ENCODE data around the gene SLC66A1.
"Not testable (repeated sequence)": the region's sequence is repeated elsewhere in the genome, so short reads cannot be mapped to it uniquely, and the experiment has no call there.

The SLC66A1 gene

DNA sequence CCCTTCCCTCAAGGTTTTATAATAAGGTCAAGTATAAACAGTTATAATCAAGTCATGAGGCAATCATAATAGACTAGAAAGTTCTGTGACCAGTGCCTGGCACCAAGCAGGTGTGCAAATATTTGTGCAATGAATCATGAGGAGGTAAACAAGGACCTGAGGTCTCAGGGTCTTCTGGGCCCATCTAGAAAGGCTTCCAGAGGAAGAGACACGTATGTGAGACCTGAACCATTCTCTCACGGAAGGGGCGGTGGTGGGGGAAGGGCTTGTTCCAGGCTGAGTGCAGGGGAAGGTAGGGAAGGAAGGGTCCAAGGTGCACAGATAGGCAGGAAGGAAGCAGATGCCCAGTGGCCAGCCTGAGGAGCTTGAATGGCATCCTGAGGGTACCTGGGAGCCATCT, 26.8 kb upstream of the SLC66A1 start:
- H3K4me2 ChIP-seq (ENCODE audit: insufficient read depth, low read length, poor library complexity, severe bottlenecking); H3K79me1 ChIP-seq (ENCODE audit: low read depth, low read length); H2BK15ac ChIP-seq (ENCODE audit: low read length); H3K18ac ChIP-seq (ENCODE audit: low read length); H2AFZ ChIP-seq (ENCODE audit: low read length); H3K27ac ChIP-seq (replicated peaks; ENCODE audit: low read length); H3K27me3 ChIP-seq (ENCODE audit: control insufficient read depth in 3 of 3, insufficient read depth in 3 of 3, low read depth in 1 of 3, low read length in 3 of 3); H2BK12ac ChIP-seq (ENCODE audit: low read length); H3K23ac ChIP-seq (ENCODE audit: low read depth, low read length, poor library complexity); H4K91ac ChIP-seq (ENCODE audit: low read depth, low read length, poor library complexity); H3K14ac ChIP-seq (ENCODE audit: low read length); H3K4me3 ChIP-seq (ENCODE audit: low read length in 2 of 2); H2BK5ac ChIP-seq (ENCODE audit: low read length); H3K9ac ChIP-seq (ENCODE audit: low read depth, low read length, poor library complexity); H4K8ac ChIP-seq (ENCODE audit: low read depth, low read length); H3K4ac ChIP-seq (ENCODE audit: low read length); H2BK120ac ChIP-seq (ENCODE audit: low read depth, low read length); DNase-seq (ENCODE audit: low spot score); H3K9me3 ChIP-seq (replicated peaks in 1 of 2; ENCODE audit: control insufficient read depth in 2 of 2, insufficient read depth in 1 of 2, low read depth in 1 of 2, low read length in 2 of 2); H3K4me1 ChIP-seq (ENCODE audit: control insufficient read depth in 2 of 2, insufficient read depth in 1 of 2, low read depth in 1 of 2, low read length in 2 of 2); H2AK5ac ChIP-seq (ENCODE audit: low read depth, low read length): not testable (repeated sequence)
- no CpG with 5 or more reads among the region's 3 CpGs for WGBS, 2 donors (ENCODE audit: extremely low coverage in 2 of 2, insufficient read length in 2 of 2, insufficient replicate concordance in 1 of 2)
- peaks cover 2 to 12% of the 10 kb centered on the region in 2 donors for H3K36me3 ChIP-seq (replicated peaks in 1 of 2; ENCODE audit: control insufficient read depth in 2 of 2, insufficient read depth in 2 of 2, low read length in 2 of 2)

DNA sequence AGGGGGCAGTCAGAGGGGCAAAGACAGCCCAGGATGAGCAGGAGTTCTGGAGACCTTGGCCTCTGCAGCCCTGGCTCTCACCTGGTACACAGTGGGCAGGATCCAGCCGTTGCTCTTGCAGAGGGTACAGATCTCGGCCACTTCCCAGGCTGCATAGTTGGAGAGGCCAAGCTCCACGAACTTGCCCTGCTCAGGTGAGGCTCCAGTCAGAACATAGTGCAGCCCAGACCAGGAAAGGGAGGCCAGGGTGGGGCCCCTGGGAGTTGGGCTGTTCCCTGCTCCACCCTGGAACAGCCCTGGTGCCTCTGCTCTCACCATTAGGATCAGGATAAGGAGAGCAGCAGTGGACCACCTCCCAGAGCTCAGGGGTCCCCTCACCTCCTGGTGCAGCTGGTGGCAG, 26.3 kb upstream of the SLC66A1 start:
- DNase-seq (ENCODE audit: low spot score); H3K4me1 ChIP-seq (ENCODE audit: control insufficient read depth in 2 of 2, insufficient read depth in 1 of 2, low read depth in 1 of 2, low read length in 2 of 2); H4K91ac ChIP-seq (ENCODE audit: low read depth, low read length, poor library complexity); H3K18ac ChIP-seq (ENCODE audit: low read length); H3K27ac ChIP-seq (replicated peaks; ENCODE audit: low read length); H3K23ac ChIP-seq (ENCODE audit: low read depth, low read length, poor library complexity); H3K9ac ChIP-seq (ENCODE audit: low read depth, low read length, poor library complexity); H2BK120ac ChIP-seq (ENCODE audit: low read depth, low read length); H3K4me2 ChIP-seq (ENCODE audit: insufficient read depth, low read length, poor library complexity, severe bottlenecking); H2BK5ac ChIP-seq (ENCODE audit: low read length); H3K79me1 ChIP-seq (ENCODE audit: low read depth, low read length); H2BK15ac ChIP-seq (ENCODE audit: low read length); H2AK5ac ChIP-seq (ENCODE audit: low read depth, low read length); H2AFZ ChIP-seq (ENCODE audit: low read length); H4K8ac ChIP-seq (ENCODE audit: low read depth, low read length); H3K27me3 ChIP-seq (ENCODE audit: control insufficient read depth in 3 of 3, insufficient read depth in 3 of 3, low read depth in 1 of 3, low read length in 3 of 3); H3K4ac ChIP-seq (ENCODE audit: low read length); H2BK12ac ChIP-seq (ENCODE audit: low read length); H3K14ac ChIP-seq (ENCODE audit: low read length); H3K9me3 ChIP-seq (replicated peaks in 1 of 2; ENCODE audit: control insufficient read depth in 2 of 2, insufficient read depth in 1 of 2, low read depth in 1 of 2, low read length in 2 of 2); H3K4me3 ChIP-seq (ENCODE audit: low read length in 2 of 2): not testable (repeated sequence)
- WGBS, 2 donors (ENCODE audit: extremely low coverage in 2 of 2, insufficient read length in 2 of 2, insufficient replicate concordance in 1 of 2): no CpG with 5 or more reads among the region's 3 CpGs
- H3K36me3 ChIP-seq (replicated peaks in 1 of 2; ENCODE audit: control insufficient read depth in 2 of 2, insufficient read depth in 2 of 2, low read length in 2 of 2): peaks cover 2 to 12% of the 10 kb centered on the region in 2 donors

DNA sequence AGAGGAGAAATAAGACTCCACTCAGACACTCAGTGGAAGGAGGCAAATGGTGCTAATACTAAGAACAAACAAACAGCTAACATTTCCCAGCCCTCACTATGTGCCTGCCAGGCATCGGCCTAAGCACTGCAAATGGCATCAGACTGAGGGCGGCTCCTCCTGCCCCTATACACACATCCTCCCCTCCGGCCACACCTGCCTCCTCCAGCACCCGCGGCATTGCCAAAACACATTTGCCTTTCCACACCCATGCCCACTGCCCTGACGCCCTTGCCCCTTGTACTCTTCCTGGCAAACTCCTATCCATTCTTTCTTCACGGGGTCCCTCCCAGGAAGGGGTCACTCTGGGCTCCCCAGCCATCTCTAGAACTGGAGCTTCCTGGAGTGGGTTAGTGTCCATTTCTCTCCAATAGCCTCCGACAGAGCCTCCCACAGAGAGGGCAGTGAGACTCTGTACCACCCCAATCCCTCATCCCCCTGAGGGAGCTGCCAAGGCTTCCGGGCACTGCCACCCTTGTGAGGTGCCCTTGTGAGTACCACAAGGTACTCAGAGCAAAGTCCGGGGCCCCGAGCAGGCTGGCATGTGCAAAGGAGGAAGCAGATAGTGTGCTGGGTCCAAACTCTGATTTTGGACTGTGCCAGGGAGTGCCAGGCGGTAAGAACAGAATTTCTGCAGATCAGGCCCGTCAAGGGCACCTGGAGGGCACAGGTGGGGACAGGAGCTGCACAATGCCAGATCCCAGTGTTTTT, 24.5 kb upstream of the SLC66A1 start:
- Histone ChIP-seq H3K4me3 (ENCODE audit: low read length in 2 of 2) (no peak overlapping the region), H2AK5ac (ENCODE audit: low read depth, low read length) (no peak overlapping the region), H3K27ac (replicated peaks; ENCODE audit: low read length) (no peak overlapping the region), H2BK15ac (ENCODE audit: low read length) (no peak overlapping the region), H2BK5ac (ENCODE audit: low read length) (no peak overlapping the region), H2BK120ac (ENCODE audit: low read depth, low read length) (no peak overlapping the region), H2AFZ (ENCODE audit: low read length) (no peak overlapping the region), H3K27me3 (ENCODE audit: control insufficient read depth in 3 of 3, insufficient read depth in 3 of 3, low read depth in 1 of 3, low read length in 3 of 3) (peaks cover 0 to 6% (median 0%) of the 10 kb centered on the region in 3 experiments), H3K4ac (ENCODE audit: low read length) (no peak overlapping the region), H3K79me1 (ENCODE audit: low read depth, low read length) (no peaks in the 10 kb centered on the region), H3K9me3 (replicated peaks in 1 of 2; ENCODE audit: control insufficient read depth in 2 of 2, insufficient read depth in 1 of 2, low read depth in 1 of 2, low read length in 2 of 2) (peaks cover 0 to 12% of the 10 kb centered on the region in 2 donors), H3K18ac (ENCODE audit: low read length) (no peak overlapping the region), H3K9ac (ENCODE audit: low read depth, low read length, poor library complexity) (no peak overlapping the region), H3K4me1 (ENCODE audit: control insufficient read depth in 2 of 2, insufficient read depth in 1 of 2, low read depth in 1 of 2, low read length in 2 of 2) (no peaks in the 10 kb centered on the region), H3K36me3 (replicated peaks in 1 of 2; ENCODE audit: control insufficient read depth in 2 of 2, insufficient read depth in 2 of 2, low read length in 2 of 2) (peaks cover 0 to 9% of the 10 kb centered on the region in 2 donors), H3K23ac (ENCODE audit: low read depth, low read length, poor library complexity) (no peak overlapping the region), H3K14ac (ENCODE audit: low read length) (no peak overlapping the region), H3K4me2 (ENCODE audit: insufficient read depth, low read length, poor library complexity, severe bottlenecking) (no peak overlapping the region), H4K8ac (ENCODE audit: low read depth, low read length) (no peak overlapping the region), H4K91ac (ENCODE audit: low read depth, low read length, poor library complexity) (no peak overlapping the region), H2BK12ac (ENCODE audit: low read length) (no peak overlapping the region)
- no CpG with 5 or more reads among the region's 13 CpGs for WGBS, 2 donors (ENCODE audit: extremely low coverage in 2 of 2, insufficient read length in 2 of 2, insufficient replicate concordance in 1 of 2)
- DNase-seq (ENCODE audit: low spot score): no peak

DNA sequence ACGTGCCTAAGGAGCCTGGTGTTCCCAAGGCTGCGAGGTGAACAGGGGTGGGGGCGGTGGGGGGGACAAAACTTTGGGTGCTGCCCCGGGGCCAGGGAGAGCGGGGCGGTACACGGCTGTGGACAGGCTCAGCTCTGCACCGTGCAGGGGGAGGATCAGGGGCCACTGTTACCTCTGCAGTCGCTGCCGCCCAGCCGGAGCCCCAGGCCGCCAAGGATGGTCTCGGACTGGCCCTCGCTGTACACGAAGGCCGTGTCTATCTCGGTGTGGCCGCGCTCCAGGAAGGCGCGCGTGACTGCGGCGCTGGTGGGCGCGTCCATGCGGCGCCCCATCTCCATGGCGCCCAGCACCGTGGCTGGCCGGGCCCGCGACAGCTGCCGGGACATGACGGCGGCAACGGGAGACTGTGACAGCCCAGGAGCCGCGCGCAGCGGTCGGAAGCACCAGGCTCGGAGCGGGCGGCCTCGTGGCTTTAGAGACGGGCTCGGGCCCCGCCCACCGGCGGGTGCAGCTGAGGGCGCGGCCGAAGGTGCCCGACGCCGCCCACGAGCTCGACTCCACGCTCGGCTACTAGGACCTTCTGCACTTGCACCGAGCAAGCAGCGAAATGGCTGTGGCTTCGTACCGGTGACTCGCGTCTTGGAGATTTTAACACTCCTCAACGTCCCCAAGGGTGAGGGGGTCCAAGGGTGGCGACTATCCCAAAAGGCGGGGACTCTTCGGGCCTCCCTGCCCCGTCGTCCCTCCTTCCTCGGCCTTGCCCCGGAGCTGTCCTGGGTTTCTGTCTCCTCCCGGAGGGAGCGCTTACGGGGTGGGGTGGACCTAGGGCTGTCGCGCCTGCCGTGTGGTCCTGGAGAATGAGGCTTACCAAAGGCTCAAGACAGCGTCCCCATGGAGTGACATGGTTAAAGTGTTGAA, 23.5 kb upstream of the SLC66A1 start, which contains the start of gene AKR7A3:
Gene AKR7A3 (minus strand): TSS at position 447 of the 918 bp plus-strand sequence. CDS start 61 bp downstream, at position 386.
- not testable (repeated sequence) for H2BK120ac ChIP-seq (ENCODE audit: low read depth, low read length); H3K36me3 ChIP-seq (replicated peaks in 1 of 2; ENCODE audit: control insufficient read depth in 2 of 2, insufficient read depth in 2 of 2, low read length in 2 of 2); H3K4ac ChIP-seq (ENCODE audit: low read length); H3K18ac ChIP-seq (ENCODE audit: low read length); H2BK5ac ChIP-seq (ENCODE audit: low read length); H2BK15ac ChIP-seq (ENCODE audit: low read length); H4K91ac ChIP-seq (ENCODE audit: low read depth, low read length, poor library complexity); H4K8ac ChIP-seq (ENCODE audit: low read depth, low read length); H2AK5ac ChIP-seq (ENCODE audit: low read depth, low read length); H3K79me1 ChIP-seq (ENCODE audit: low read depth, low read length); H3K27me3 ChIP-seq (ENCODE audit: control insufficient read depth in 3 of 3, insufficient read depth in 3 of 3, low read depth in 1 of 3, low read length in 3 of 3); H3K27ac ChIP-seq (replicated peaks; ENCODE audit: low read length); H3K23ac ChIP-seq (ENCODE audit: low read depth, low read length, poor library complexity); H2BK12ac ChIP-seq (ENCODE audit: low read length); H2AFZ ChIP-seq (ENCODE audit: low read length); H3K14ac ChIP-seq (ENCODE audit: low read length); H3K4me1 ChIP-seq (ENCODE audit: control insufficient read depth in 2 of 2, insufficient read depth in 1 of 2, low read depth in 1 of 2, low read length in 2 of 2)
- Histone ChIP-seq H3K9me3 (replicated peaks in 1 of 2; ENCODE audit: control insufficient read depth in 2 of 2, insufficient read depth in 1 of 2, low read depth in 1 of 2, low read length in 2 of 2) (peaks cover 0 to 21% of the 10 kb centered on the region in 2 donors), H3K4me2 (ENCODE audit: insufficient read depth, low read length, poor library complexity, severe bottlenecking) (peak within 1 kb of the TSS; percentile 62), H3K9ac (ENCODE audit: low read depth, low read length, poor library complexity) (peak within 1 kb of the TSS; percentile 63), H3K4me3 (ENCODE audit: low read length in 2 of 2) (peak within 1 kb of the TSS in 1 of 2 donors; percentile 73)
- no CpG with 5 or more reads among the region's 82 CpGs for WGBS, 2 donors (ENCODE audit: extremely low coverage in 2 of 2, insufficient read length in 2 of 2, insufficient replicate concordance in 1 of 2)
- DNase-seq (ENCODE audit: low spot score): peak; percentile 15
